Neural cell (in vitro differentiated cells): ENCODE data around the gene TSPAN9.

Source experiments
- EP300 ChIP-seq: fragments of 450-650 bp; conservative IDR thresholded peaks from 2 replicates; pipeline ENCODE4 v1.6.1; 2014; ENCODE audit warnings: antibody characterized with exemption, mild to moderate bottlenecking, moderate library complexity; ENCODE audit not compliant: poor library complexity, severe bottlenecking
- EZH2 ChIP-seq: fragments of 200-600, 300-800 bp; shearing (Covaris generic), sonication (generic); IDR thresholded peaks from 2 replicates; pipeline ENCODE4 v1.6.1; 2014; ENCODE audit warnings: antibody characterized with exemption, low read length, borderline replicate concordance, mild to moderate bottlenecking; ENCODE audit not compliant: insufficient read depth, poor library complexity, severe bottlenecking
- POLR2AphosphoS5 ChIP-seq: IDR thresholded peaks from 2 replicates; pipeline ENCODE4 v1.6.1; 2012
- SMC3 ChIP-seq: fragments of 450-650 bp; conservative IDR thresholded peaks from 2 replicates; pipeline ENCODE4 v1.6.1; 2014; ENCODE audit warnings: antibody characterized with exemption, mild to moderate bottlenecking, moderate library complexity; ENCODE audit not compliant: poor library complexity
- TAF1 ChIP-seq: IDR thresholded peaks from 2 replicates; pipeline ENCODE4 v1.6.1; 2012; ENCODE audit warnings: low read depth
- TF ChIP-seq, protein P1 (sequence below): fragments of 450-650 bp; IDR thresholded peaks from 2 replicates; pipeline ENCODE4 v1.5.1; 2014; ENCODE audit warnings: antibody characterized with exemption, mild to moderate bottlenecking, moderate library complexity; ENCODE audit not compliant: poor library complexity, severe bottlenecking
- TF ChIP-seq, protein P2 (sequence below): IDR thresholded peaks from 2 replicates; pipeline ENCODE4 v1.6.1; 2012; ENCODE audit warnings: borderline replicate concordance

DNA sequence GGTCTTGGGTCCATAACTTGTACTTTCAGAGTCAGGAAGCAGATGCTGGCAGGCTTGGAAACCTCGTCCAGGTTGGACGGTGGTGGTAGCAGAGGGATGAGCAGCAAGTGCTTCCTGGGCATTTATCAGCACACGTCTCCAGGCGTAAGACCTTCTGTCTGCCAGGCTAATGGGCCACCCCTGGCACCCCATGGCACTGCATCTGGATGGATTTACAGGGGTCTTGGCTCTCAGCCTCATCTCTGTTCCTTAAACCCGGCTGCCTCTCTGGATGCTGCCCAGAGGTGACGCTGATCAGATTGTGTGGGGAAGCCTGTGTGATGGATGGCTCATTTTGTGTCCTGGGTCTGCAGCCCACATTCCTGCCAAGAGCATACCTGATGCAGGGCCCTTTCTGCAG is 145.1 kb downstream of the TSPAN9 start:
- TF ChIP-seq, protein P1, sequence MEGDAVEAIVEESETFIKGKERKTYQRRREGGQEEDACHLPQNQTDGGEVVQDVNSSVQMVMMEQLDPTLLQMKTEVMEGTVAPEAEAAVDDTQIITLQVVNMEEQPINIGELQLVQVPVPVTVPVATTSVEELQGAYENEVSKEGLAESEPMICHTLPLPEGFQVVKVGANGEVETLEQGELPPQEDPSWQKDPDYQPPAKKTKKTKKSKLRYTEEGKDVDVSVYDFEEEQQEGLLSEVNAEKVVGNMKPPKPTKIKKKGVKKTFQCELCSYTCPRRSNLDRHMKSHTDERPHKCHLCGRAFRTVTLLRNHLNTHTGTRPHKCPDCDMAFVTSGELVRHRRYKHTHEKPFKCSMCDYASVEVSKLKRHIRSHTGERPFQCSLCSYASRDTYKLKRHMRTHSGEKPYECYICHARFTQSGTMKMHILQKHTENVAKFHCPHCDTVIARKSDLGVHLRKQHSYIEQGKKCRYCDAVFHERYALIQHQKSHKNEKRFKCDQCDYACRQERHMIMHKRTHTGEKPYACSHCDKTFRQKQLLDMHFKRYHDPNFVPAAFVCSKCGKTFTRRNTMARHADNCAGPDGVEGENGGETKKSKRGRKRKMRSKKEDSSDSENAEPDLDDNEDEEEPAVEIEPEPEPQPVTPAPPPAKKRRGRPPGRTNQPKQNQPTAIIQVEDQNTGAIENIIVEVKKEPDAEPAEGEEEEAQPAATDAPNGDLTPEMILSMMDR: no peak
- TF ChIP-seq EZH2: no peak
- no peak for TF ChIP-seq SMC3
- TF ChIP-seq, protein P2, sequence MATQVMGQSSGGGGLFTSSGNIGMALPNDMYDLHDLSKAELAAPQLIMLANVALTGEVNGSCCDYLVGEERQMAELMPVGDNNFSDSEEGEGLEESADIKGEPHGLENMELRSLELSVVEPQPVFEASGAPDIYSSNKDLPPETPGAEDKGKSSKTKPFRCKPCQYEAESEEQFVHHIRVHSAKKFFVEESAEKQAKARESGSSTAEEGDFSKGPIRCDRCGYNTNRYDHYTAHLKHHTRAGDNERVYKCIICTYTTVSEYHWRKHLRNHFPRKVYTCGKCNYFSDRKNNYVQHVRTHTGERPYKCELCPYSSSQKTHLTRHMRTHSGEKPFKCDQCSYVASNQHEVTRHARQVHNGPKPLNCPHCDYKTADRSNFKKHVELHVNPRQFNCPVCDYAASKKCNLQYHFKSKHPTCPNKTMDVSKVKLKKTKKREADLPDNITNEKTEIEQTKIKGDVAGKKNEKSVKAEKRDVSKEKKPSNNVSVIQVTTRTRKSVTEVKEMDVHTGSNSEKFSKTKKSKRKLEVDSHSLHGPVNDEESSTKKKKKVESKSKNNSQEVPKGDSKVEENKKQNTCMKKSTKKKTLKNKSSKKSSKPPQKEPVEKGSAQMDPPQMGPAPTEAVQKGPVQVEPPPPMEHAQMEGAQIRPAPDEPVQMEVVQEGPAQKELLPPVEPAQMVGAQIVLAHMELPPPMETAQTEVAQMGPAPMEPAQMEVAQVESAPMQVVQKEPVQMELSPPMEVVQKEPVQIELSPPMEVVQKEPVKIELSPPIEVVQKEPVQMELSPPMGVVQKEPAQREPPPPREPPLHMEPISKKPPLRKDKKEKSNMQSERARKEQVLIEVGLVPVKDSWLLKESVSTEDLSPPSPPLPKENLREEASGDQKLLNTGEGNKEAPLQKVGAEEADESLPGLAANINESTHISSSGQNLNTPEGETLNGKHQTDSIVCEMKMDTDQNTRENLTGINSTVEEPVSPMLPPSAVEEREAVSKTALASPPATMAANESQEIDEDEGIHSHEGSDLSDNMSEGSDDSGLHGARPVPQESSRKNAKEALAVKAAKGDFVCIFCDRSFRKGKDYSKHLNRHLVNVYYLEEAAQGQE: no peak
- no peak for TF ChIP-seq POLR2AphosphoS5
- no peak for TF ChIP-seq EP300
- TF ChIP-seq TAF1: no peak
